Spinal cord (tissue), 10 donors: ENCODE measurements around the gene ADAT3. TPM values are rescaled to one million over a fixed set of nuclear protein-coding genes. Genes with fewer than 3 reads are reported as not detected.

Source experiments
- DNase-seq, 6 donors: peaks; one replicate each; pipeline versions ENCODE4 v3.0.0 to v3.0.0-alpha.2; 2013 to 2015; ENCODE audit warnings: low spot score in 6 of 6, low read depth in 4 of 6
- H3K27ac ChIP-seq: one replicate; pipeline ENCODE4 v1.5.1; 2013; ENCODE audit warnings: low read depth, low read length, control low read depth
- H3K27me3 ChIP-seq: one replicate; pipeline ENCODE4 v1.6.1; 2013; ENCODE audit warnings: low read length; ENCODE audit not compliant: control insufficient read depth, insufficient read depth
- H3K36me3 ChIP-seq: one replicate; pipeline ENCODE4 v1.6.1; 2013; ENCODE audit warnings: low read length; ENCODE audit not compliant: control insufficient read depth, insufficient read depth
- H3K4me1 ChIP-seq: one replicate; pipeline ENCODE4 v1.6.1; 2013; ENCODE audit warnings: low read length; ENCODE audit not compliant: control insufficient read depth, insufficient read depth
- H3K4me3 ChIP-seq: one replicate; pipeline ENCODE4 v1.5.1; 2013; ENCODE audit warnings: low read depth, low read length, control low read depth
- H3K9me3 ChIP-seq: one replicate; pipeline ENCODE4 v1.6.1; 2013; ENCODE audit warnings: low read length; ENCODE audit not compliant: control insufficient read depth, insufficient read depth
- WGBS: methylation state at CpG from one replicate; pipeline ENCODE4 v1.1.5; 2013; ENCODE audit warnings: missing lambda C conversion rate; ENCODE audit not compliant: insufficient coverage; 5-methylcytosine and 5-hydroxymethylcytosine counted together
- polyA plus RNA-seq, 2 donors: library from polyadenylated mRNA; unstranded; fragments of 120-200 nt; gene quantifications; one replicate each; pipeline ENCODE4 v1.2.1, GENCODE V29; 2013; ENCODE audit not compliant: insufficient read length in 2 of 2
- total RNA-seq, 2 donors: library from RNA; depleted of rRNA in 1 of 2; stranded (reverse); fragments of 120-200 nt in 1 of 2; fragments of >200 nt in 1 of 2; gene quantifications; one replicate each; pipeline versions ENCODE4 v1.2.3 to v1.2.4, GENCODE V29; 2013 to 2014
- donor health status: healthy.

Gene ADAT3
- total and polyA plus RNA-seq, 4 donors: 1.5 to 7.9 (median 4.4) TPM

GRCh38 chr19:1943661-1944087 is 38.5 kb downstream of the ADAT3 start:
- Histone ChIP-seq H3K4me3 (no peak overlapping the region), H3K36me3 (peaks cover 36% of the 10 kb centered on the region), H3K27ac (no peak overlapping the region), H3K9me3 (no peaks in the 10 kb centered on the region), H3K27me3 (no peaks in the 10 kb centered on the region), H3K4me1 (peaks cover 43% of the 10 kb centered on the region)
- 79% methylated on average over 22 of the region's 22 CpGs for WGBS
- no peak for DNase-seq

- Histone ChIP-seq H3K4me1 (peaks cover 42% of the 10 kb centered on the region), H3K27me3 (no peaks in the 10 kb centered on the region), H3K4me3 (no peak overlapping the region), H3K9me3 (no peaks in the 10 kb centered on the region), H3K36me3 (peaks cover 41% of the 10 kb centered on the region), H3K27ac (no peak overlapping the region)
- 86% methylated on average over 38 of the region's 42 CpGs for WGBS
- DNase-seq: no peak
Observed at GRCh38 chr19:1944088-1944915, 39.1 kb downstream of the ADAT3 start.

GRCh38 chr19:1944916-1945561 is 39.8 kb downstream of the ADAT3 start:
- no peaks in the 10 kb centered on the region for H3K27me3 ChIP-seq
- no peak for DNase-seq
- peaks cover 34% of the 10 kb centered on the region for H3K4me1 ChIP-seq
- H3K36me3 ChIP-seq: peaks cover 48% of the 10 kb centered on the region
- H3K4me3 ChIP-seq: no peak overlapping the region
- H3K27ac ChIP-seq: no peak overlapping the region
- H3K9me3 ChIP-seq: no peaks in the 10 kb centered on the region
- WGBS: 94% methylated on average over 30 of the region's 30 CpGs

- no peaks in the 10 kb centered on the region for H3K9me3 ChIP-seq
- H3K36me3 ChIP-seq: peaks cover 54% of the 10 kb centered on the region
- no peak overlapping the region for H3K27ac ChIP-seq
- DNase-seq: no peak
- H3K4me1 ChIP-seq: peaks cover 30% of the 10 kb centered on the region
- WGBS: 80% methylated on average over 11 of the region's 18 CpGs
- no peaks in the 10 kb centered on the region for H3K27me3 ChIP-seq
- no peak overlapping the region for H3K4me3 ChIP-seq
Observed at GRCh38 chr19:1945899-1946298, 40.7 kb downstream of the ADAT3 start.

- Histone ChIP-seq H3K27me3 (no peaks in the 10 kb centered on the region), H3K4me3 (no peak overlapping the region), H3K27ac (no peak overlapping the region), H3K4me1 (peaks cover 23% of the 10 kb centered on the region), H3K36me3 (peaks cover 63% of the 10 kb centered on the region), H3K9me3 (no peaks in the 10 kb centered on the region)
- WGBS: 86% methylated on average over 33 of the region's 34 CpGs
- DNase-seq: no peak
Observed at GRCh38 chr19:1947651-1948209, 42.5 kb downstream of the ADAT3 start.

- Histone ChIP-seq H3K4me3 (no peak overlapping the region), H3K4me1 (peaks cover 9% of the 10 kb centered on the region), H3K9me3 (no peaks in the 10 kb centered on the region), H3K27ac (no peak overlapping the region), H3K27me3 (no peaks in the 10 kb centered on the region), H3K36me3 (peaks cover 69% of the 10 kb centered on the region)
- 95% methylated on average over 41 of the region's 44 CpGs for WGBS
- DNase-seq: no peak
Observed at GRCh38 chr19:1949304-1950101, 44.3 kb downstream of the ADAT3 start.

GRCh38 chr19:1950640-1951039 is 45.4 kb downstream of the ADAT3 start:
- Histone ChIP-seq H3K27me3 (no peaks in the 10 kb centered on the region), H3K36me3 (peaks cover 71% of the 10 kb centered on the region), H3K27ac (no peak overlapping the region), H3K4me1 (peaks cover 13% of the 10 kb centered on the region), H3K9me3 (no peaks in the 10 kb centered on the region), H3K4me3 (no peak overlapping the region)
- no peak for DNase-seq
- 97% methylated on average over 16 of the region's 16 CpGs for WGBS

GRCh38 chr19:1952635-1953034 is 47.4 kb downstream of the ADAT3 start:
- DNase-seq: no peak
- Histone ChIP-seq H3K9me3 (no peaks in the 10 kb centered on the region), H3K4me3 (no peak overlapping the region), H3K27ac (no peak overlapping the region), H3K4me1 (peaks cover 33% of the 10 kb centered on the region), H3K36me3 (peaks cover 84% of the 10 kb centered on the region), H3K27me3 (no peaks in the 10 kb centered on the region)
- 84% methylated on average over 21 of the region's 21 CpGs for WGBS

- Histone ChIP-seq H3K4me3 (no peak overlapping the region), H3K27me3 (no peaks in the 10 kb centered on the region), H3K27ac (no peak overlapping the region), H3K4me1 (peaks cover 37% of the 10 kb centered on the region), H3K9me3 (no peaks in the 10 kb centered on the region), H3K36me3 (peaks cover 83% of the 10 kb centered on the region)
- DNase-seq: no peak
- WGBS: 90% methylated on average over 16 of the region's 19 CpGs
Observed at GRCh38 chr19:1953037-1953436, 47.8 kb downstream of the ADAT3 start.
